Measurements from ENCODE around the gene DNAH14.

GRCh38 chr1:225119307-225119706, 189.8 kb downstream of the DNAH14 start:
- no peak for TF ChIP-seq ZNF280D (tag by site-specific recombination; IDR thresholded peaks at IDR 0.05)
- no peak for TF ChIP-seq ZBTB11 (tag by site-specific recombination; conservative IDR thresholded peaks at IDR 0.05; ENCODE audit: low read depth)
- TF ChIP-seq ZNF747 (tag by site-specific recombination; IDR thresholded peaks at IDR 0.05) = no peak
- no peak for TF ChIP-seq PBX3 (CRISPR knock-in tag; IDR thresholded peaks at IDR 0.05)
- TF ChIP-seq ZNF239 (tag by site-specific recombination; IDR thresholded peaks at IDR 0.05) = no peak
- no peak for TF ChIP-seq ZNF426 (tag by site-specific recombination; IDR thresholded peaks at IDR 0.05)
- no peak for TF ChIP-seq REST (tag by site-specific recombination; IDR thresholded peaks at IDR 0.05)
- no peak for TF ChIP-seq CTCF (tag by site-specific recombination; IDR thresholded peaks at IDR 0.05)
- TF ChIP-seq WT1 (tag by site-specific recombination; IDR thresholded peaks at IDR 0.05) = no peak
- no peak for TF ChIP-seq ZNF600 (tag by site-specific recombination; IDR thresholded peaks at IDR 0.05)
- no peak for TF ChIP-seq ZBTB26 (tag by site-specific recombination; optimal IDR thresholded peaks at IDR 0.05)
- TF ChIP-seq KLF8 (tag by site-specific recombination; IDR thresholded peaks at IDR 0.05) = no peak
- no peak for TF ChIP-seq ATF2 (tag by site-specific recombination; IDR thresholded peaks at IDR 0.05; ENCODE audit: low read depth)
